ENCODE measurements around the gene SOD2.
A peak's percentile ranks its signal among the peaks of the same experiment; 100 is the strongest.

SOD2 gene

DNA sequence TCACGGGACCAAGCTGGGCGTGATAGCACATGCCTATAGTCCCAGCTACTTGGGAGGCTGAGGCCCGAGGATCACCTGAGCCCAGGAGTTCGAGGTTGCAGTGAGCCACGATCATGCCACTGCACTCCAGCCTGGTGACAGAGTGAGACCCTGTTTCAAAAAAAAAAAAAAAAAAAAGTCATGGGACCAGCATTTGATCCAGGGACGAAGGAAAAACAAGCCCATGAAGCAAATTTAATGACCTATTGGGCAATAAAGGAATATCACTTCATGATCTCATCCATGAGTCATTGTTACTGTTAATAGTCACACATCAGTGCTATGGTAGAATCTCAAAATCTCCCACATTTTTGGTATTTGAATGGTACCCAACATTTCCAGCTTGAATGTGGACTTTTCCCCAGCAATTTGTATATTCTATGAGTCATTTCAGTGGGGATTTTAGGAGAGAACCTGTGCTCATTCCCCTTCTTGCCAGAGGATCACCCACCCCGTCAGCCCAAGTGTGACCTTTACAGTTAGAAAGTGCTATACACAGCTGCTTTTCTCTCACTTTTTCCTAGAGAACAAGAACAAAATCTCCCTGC, 8.5 kb upstream of the SOD2 start (continued):
- TF ChIP-seq ZNF16 (tag by site-specific recombination; IDR thresholded peaks at IDR 0.05; ENCODE audit: low read depth) (no peak), ZSCAN23 (tag by site-specific recombination; IDR thresholded peaks at IDR 0.05) (0 out of 2 replicates have a peak, but pooled peaks have one; percentile 79), ZNF768 (tag by site-specific recombination; IDR thresholded peaks at IDR 0.05) (no peak), FEZF1 (tag by site-specific recombination; IDR thresholded peaks at IDR 0.05) (no peak), ZFP69B (tag by site-specific recombination; IDR thresholded peaks at IDR 0.05) (peak; percentile 79), ZNF341 (tag by site-specific recombination; IDR thresholded peaks at IDR 0.05; ENCODE audit: low read depth) (no peak), ZNF280D (tag by site-specific recombination; IDR thresholded peaks at IDR 0.05) (no peak), BCL11B (tag by site-specific recombination; IDR thresholded peaks at IDR 0.05; ENCODE audit: low read depth) (no peak), WT1 (tag by site-specific recombination; IDR thresholded peaks at IDR 0.05) (no peak), YY2 (tag by site-specific recombination; IDR thresholded peaks at IDR 0.05) (no peak), ZNF211 (tag by site-specific recombination; IDR thresholded peaks at IDR 0.05; ENCODE audit: low read depth) (no peak), ZNF169 (tag by site-specific recombination; IDR thresholded peaks at IDR 0.05) (no peak), GLI2 (tag by site-specific recombination; IDR thresholded peaks at IDR 0.05; ENCODE audit: borderline replicate concordance, low read depth) (no peak), SALL2 (tag by site-specific recombination; IDR thresholded peaks at IDR 0.05; ENCODE audit: borderline replicate concordance) (no peak), ZNF433 (tag by site-specific recombination; IDR thresholded peaks at IDR 0.05; ENCODE audit: low read depth) (no peak), GFI1B (tag by site-specific recombination; IDR thresholded peaks at IDR 0.05) (no peak), ZNF350 (tag by site-specific recombination; IDR thresholded peaks at IDR 0.05) (no peak), ZNF202 (tag by site-specific recombination; IDR thresholded peaks at IDR 0.05; ENCODE audit: borderline replicate concordance) (no peak), SETDB1 (IDR thresholded peaks at IDR 0.05; ENCODE audit: insufficient read length, low read length) (peak; percentile 30), ZNF747 (tag by site-specific recombination; IDR thresholded peaks at IDR 0.05) (no peak), ZNF664 (tag by site-specific recombination; IDR thresholded peaks at IDR 0.05) (no peak), ZNF555 (tag by site-specific recombination; conservative IDR thresholded peaks at IDR 0.05) (no peak), ZNF175 (tag by site-specific recombination; IDR thresholded peaks at IDR 0.05) (no peak), ZBTB7A (tag by site-specific recombination; IDR thresholded peaks at IDR 0.05; ENCODE audit: low read depth) (no peak), GLIS1 (tag by site-specific recombination; IDR thresholded peaks at IDR 0.05) (no peak), ZNF121 (tag by site-specific recombination; IDR thresholded peaks at IDR 0.05) (no peak), ZNF707 (tag by site-specific recombination; IDR thresholded peaks at IDR 0.05) (no peak), ZNF701 (tag by site-specific recombination; IDR thresholded peaks at IDR 0.05) (no peak), ZNF785 (tag by site-specific recombination; IDR thresholded peaks at IDR 0.05) (no peak)
- TF ChIP-seq, protein P1, sequence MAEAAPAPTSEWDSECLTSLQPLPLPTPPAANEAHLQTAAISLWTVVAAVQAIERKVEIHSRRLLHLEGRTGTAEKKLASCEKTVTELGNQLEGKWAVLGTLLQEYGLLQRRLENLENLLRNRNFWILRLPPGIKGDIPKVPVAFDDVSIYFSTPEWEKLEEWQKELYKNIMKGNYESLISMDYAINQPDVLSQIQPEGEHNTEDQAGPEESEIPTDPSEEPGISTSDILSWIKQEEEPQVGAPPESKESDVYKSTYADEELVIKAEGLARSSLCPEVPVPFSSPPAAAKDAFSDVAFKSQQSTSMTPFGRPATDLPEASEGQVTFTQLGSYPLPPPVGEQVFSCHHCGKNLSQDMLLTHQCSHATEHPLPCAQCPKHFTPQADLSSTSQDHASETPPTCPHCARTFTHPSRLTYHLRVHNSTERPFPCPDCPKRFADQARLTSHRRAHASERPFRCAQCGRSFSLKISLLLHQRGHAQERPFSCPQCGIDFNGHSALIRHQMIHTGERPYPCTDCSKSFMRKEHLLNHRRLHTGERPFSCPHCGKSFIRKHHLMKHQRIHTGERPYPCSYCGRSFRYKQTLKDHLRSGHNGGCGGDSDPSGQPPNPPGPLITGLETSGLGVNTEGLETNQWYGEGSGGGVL (tag by site-specific recombination; IDR thresholded peaks at IDR 0.05) = peak; percentile 58
- TF ChIP-seq, protein P2, sequence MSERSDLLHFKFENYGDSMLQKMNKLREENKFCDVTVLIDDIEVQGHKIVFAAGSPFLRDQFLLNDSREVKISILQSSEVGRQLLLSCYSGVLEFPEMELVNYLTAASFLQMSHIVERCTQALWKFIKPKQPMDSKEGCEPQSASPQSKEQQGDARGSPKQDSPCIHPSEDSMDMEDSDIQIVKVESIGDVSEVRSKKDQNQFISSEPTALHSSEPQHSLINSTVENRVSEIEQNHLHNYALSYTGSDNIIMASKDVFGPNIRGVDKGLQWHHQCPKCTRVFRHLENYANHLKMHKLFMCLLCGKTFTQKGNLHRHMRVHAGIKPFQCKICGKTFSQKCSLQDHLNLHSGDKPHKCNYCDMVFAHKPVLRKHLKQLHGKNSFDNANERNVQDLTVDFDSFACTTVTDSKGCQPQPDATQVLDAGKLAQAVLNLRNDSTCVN (tag by site-specific recombination; optimal IDR thresholded peaks at IDR 0.05) = no peak
- TF ChIP-seq, protein P3, sequence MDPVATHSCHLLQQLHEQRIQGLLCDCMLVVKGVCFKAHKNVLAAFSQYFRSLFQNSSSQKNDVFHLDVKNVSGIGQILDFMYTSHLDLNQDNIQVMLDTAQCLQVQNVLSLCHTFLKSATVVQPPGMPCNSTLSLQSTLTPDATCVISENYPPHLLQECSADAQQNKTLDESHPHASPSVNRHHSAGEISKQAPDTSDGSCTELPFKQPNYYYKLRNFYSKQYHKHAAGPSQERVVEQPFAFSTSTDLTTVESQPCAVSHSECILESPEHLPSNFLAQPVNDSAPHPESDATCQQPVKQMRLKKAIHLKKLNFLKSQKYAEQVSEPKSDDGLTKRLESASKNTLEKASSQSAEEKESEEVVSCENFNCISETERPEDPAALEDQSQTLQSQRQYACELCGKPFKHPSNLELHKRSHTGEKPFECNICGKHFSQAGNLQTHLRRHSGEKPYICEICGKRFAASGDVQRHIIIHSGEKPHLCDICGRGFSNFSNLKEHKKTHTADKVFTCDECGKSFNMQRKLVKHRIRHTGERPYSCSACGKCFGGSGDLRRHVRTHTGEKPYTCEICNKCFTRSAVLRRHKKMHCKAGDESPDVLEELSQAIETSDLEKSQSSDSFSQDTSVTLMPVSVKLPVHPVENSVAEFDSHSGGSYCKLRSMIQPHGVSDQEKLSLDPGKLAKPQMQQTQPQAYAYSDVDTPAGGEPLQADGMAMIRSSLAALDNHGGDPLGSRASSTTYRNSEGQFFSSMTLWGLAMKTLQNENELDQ (tag by site-specific recombination; IDR thresholded peaks at IDR 0.05; ENCODE audit: low read depth) = no peak
- TF ChIP-seq, protein P4, sequence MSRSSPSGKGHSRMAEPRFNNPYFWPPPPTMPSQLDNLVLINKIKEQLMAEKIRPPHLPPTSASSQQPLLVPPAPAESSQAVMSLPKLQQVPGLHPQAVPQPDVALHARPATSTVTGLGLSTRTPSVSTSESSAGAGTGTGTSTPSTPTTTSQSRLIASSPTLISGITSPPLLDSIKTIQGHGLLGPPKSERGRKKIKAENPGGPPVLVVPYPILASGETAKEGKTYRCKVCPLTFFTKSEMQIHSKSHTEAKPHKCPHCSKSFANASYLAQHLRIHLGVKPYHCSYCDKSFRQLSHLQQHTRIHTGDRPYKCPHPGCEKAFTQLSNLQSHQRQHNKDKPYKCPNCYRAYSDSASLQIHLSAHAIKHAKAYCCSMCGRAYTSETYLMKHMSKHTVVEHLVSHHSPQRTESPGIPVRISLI (tag by site-specific recombination; IDR thresholded peaks at IDR 0.05) = peak; percentile 99
